HCT116 (cell line): Measurements from ENCODE around the gene MAPK8. TPM values are rescaled to one million over a fixed set of nuclear protein-coding genes. Genes with fewer than 3 reads are reported as not detected.

Source experiments
- ATAC-seq: fragments of 200-7000 bp; cut with Tn5 transposase; 2 replicates; pipeline ENCODE4 v1.9.1; 2020; ENCODE audit warnings: mild to moderate bottlenecking, moderate library complexity
- BruUV-seq: library from RNA; stranded (reverse); fragments of 400-500 nt; replicated peaks from 2 replicates; lab custom pipeline; 2021; lab: Mats Ljungman, UMichigan
- CTCF ChIA-PET: fragments of 300-600 bp; sonication (Branson Sonifier 250); formaldehyde crosslinking; loops from one replicate; lab custom pipeline; 2021; ENCODE audit warnings: antibody characterized with exemption; lab: Charles Lee
- POLR2A ChIA-PET: fragments of 300-600, 350-600 bp; sonication (Branson Sonifier 250); formaldehyde crosslinking; loops from one replicate; lab custom pipeline; 2021; ENCODE audit warnings: antibody characterized with exemption; lab: Charles Lee
- RAD21 ChIA-PET, 2 experiments: fragments of 300-600 bp; sonication (Branson Sonifier 250); formaldehyde crosslinking; loops; one replicate each; lab custom pipeline; 2023; ENCODE audit warnings: low total read pairs in 2 of 2; ENCODE audit not compliant: uncharacterized antibody in 2 of 2, unreplicated experiment in 2 of 2, low non-redundant PET in 1 of 2; lab: Charles Lee
- DNase-seq: peaks from one replicate; pipeline ENCODE4 v3.0.0-alpha.2; 2010; ENCODE audit warnings: low read depth, low spot score
- H2AFZ ChIP-seq: fragments of 200-600 bp; shearing (Covaris generic), sonication (generic); 2 replicates; pipeline ENCODE4 v1.6.1; 2017; ENCODE audit warnings: low read depth, mixed run types, mixed read lengths, antibody characterized with exemption, low read length; ENCODE audit not compliant: poor library complexity, severe bottlenecking
- H3K27ac ChIP-seq: 2 replicates; pipeline ENCODE4 v1.5.1; 2012; ENCODE audit warnings: low read depth, low read length
- H3K27me3 ChIP-seq: fragments of 200-600 bp; sonication (generic); 2 replicates; pipeline ENCODE4 v1.6.1; 2016; ENCODE audit warnings: mixed run types, low read length, mixed read lengths; ENCODE audit not compliant: insufficient read depth
- H3K36me3 ChIP-seq, 2 experiments: fragments of 200-500 bp in 1 of 2; fragments of 200-600 bp in 1 of 2; sonication (Bioruptor generic) in 1 of 2; sonication (generic) in 1 of 2; 2 replicates each; pipeline versions ENCODE4 v1.5.1 to v1.6.1; 2014 to 2016; ENCODE audit warnings: low read length in 2 of 2, inconsistent platforms in 1 of 2, mixed read lengths in 1 of 2, mixed run types in 1 of 2; ENCODE audit not compliant: insufficient read depth in 2 of 2, control insufficient read depth in 1 of 2
- H3K4me1 ChIP-seq, 2 experiments: fragments of 200-600 bp in 1 of 2; sonication (generic) in 1 of 2; 2 replicates each; pipeline versions ENCODE4 v1.5.1 to v1.6.1; 2012 to 2017; ENCODE audit warnings: low read length in 2 of 2, inconsistent platforms in 1 of 2, mild to moderate bottlenecking in 1 of 2, mixed read lengths in 1 of 2, mixed run types in 1 of 2, moderate library complexity in 1 of 2; ENCODE audit not compliant: insufficient read depth in 2 of 2, control insufficient read depth in 1 of 2
- H3K4me2 ChIP-seq: fragments of 200-600 bp; sonication (generic); 2 replicates; pipeline ENCODE4 v1.6.1; 2017; ENCODE audit warnings: mixed run types, low read length, mixed read lengths
- H3K4me3 ChIP-seq, 2 experiments: fragments of 200-600 bp in 1 of 2; sonication (generic) in 1 of 2; replicated peaks in 1 of 2; 2 replicates each; pipeline ENCODE4 v1.5.1; 2011 to 2016; ENCODE audit warnings: low read length in 2 of 2, control low read depth in 1 of 2, low read depth in 1 of 2, mild to moderate bottlenecking in 1 of 2, mixed read lengths in 1 of 2, mixed run types in 1 of 2
- H3K79me2 ChIP-seq: fragments of 200-600 bp; sonication (generic); 2 replicates; pipeline ENCODE4 v1.6.1; 2017; ENCODE audit warnings: mild to moderate bottlenecking, mixed run types, low read length, moderate library complexity, mixed read lengths; ENCODE audit not compliant: insufficient read depth
- H3K9ac ChIP-seq: fragments of 200-600 bp; sonication (generic); 2 replicates; pipeline ENCODE4 v1.6.1; 2016; ENCODE audit warnings: low read length, mixed read lengths
- H3K9me2 ChIP-seq: fragments of 200-600 bp; sonication (generic), shearing (Covaris generic); 2 replicates; pipeline ENCODE4 v1.6.1; 2017; ENCODE audit warnings: mixed run types, mild to moderate bottlenecking, moderate library complexity; ENCODE audit not compliant: insufficient read depth
- H3K9me3 ChIP-seq, 2 experiments: fragments of 200-500 bp in 1 of 2; fragments of 200-600 bp in 1 of 2; sonication (Bioruptor generic) in 1 of 2; sonication (generic) in 1 of 2; 2 replicates each; pipeline ENCODE4 v1.6.1; 2014 to 2017; ENCODE audit warnings: low read length in 2 of 2, mixed read lengths in 2 of 2, inconsistent platforms in 1 of 2, low read depth in 1 of 2, mild to moderate bottlenecking in 1 of 2, mixed run types in 1 of 2, moderate library complexity in 1 of 2; ENCODE audit not compliant: control insufficient read depth in 1 of 2, insufficient read depth in 1 of 2
- H4K20me1 ChIP-seq: fragments of 200-600 bp; sonication (generic), shearing (Covaris generic); 2 replicates; pipeline ENCODE4 v1.6.1; 2017; ENCODE audit warnings: mixed run types, mild to moderate bottlenecking, moderate library complexity; ENCODE audit not compliant: insufficient read depth
- CEBPB ChIP-seq: IDR thresholded peaks from 2 replicates; pipeline ENCODE4 v1.6.1; 2012; ENCODE audit warnings: low read depth
- ELF1 ChIP-seq: IDR thresholded peaks from 2 replicates; pipeline ENCODE4 v1.6.1; 2012; ENCODE audit warnings: low read depth, borderline replicate concordance
- EZH2 ChIP-seq: fragments of 200-600 bp; sonication (generic); IDR thresholded peaks from 2 replicates; pipeline ENCODE4 v1.6.1; 2017; ENCODE audit warnings: antibody characterized with exemption, mixed run types
- FOSL1 ChIP-seq: IDR thresholded peaks from 2 replicates; pipeline ENCODE4 v1.6.1; 2012; ENCODE audit warnings: low read depth
- JUND ChIP-seq: IDR thresholded peaks from 2 replicates; pipeline ENCODE4 v1.6.1; 2012
- REST ChIP-seq: IDR thresholded peaks from 2 replicates; pipeline ENCODE4 v1.6.1; 2012; ENCODE audit warnings: low read depth
- SIN3A ChIP-seq: IDR thresholded peaks from 2 replicates; pipeline ENCODE4 v1.6.1; 2012; ENCODE audit warnings: low read depth
- YY1 ChIP-seq: IDR thresholded peaks from 2 replicates; pipeline ENCODE4 v1.6.1; 2011; ENCODE audit warnings: low read length, low read depth, moderate library complexity, mild to moderate bottlenecking; ENCODE audit not compliant: insufficient replicate concordance; ENCODE audit errors: extremely low read depth
- ZBTB33 ChIP-seq: IDR thresholded peaks from 2 replicates; pipeline ENCODE4 v1.6.1; 2011; ENCODE audit warnings: mild to moderate bottlenecking, low read length, moderate library complexity; ENCODE audit not compliant: insufficient replicate concordance; ENCODE audit errors: extremely low read depth
- ZNF274 ChIP-seq: fragments of 200-500 bp; sonication (Bioruptor generic); IDR thresholded peaks from 2 replicates; pipeline ENCODE4 v1.6.1; 2014; ENCODE audit warnings: mild to moderate bottlenecking, low read depth, low read length, inconsistent platforms
- intact Hi-C: fragments of 100-400 bp; cut with micrococcal nuclease; formaldehyde crosslinking; loops from 2 replicates; pipeline ENCODE4 v1.10.0; 2022
- total RNA-seq: library from RNA; stranded (reverse); gene quantifications from one replicate; pipeline ENCODE4 v1.2.1, GENCODE V29; 2021; ENCODE audit not compliant: unreplicated experiment
- TF ChIP-seq, protein P1 (sequence below), 3 experiments: fragments of 200-600 bp in 1 of 3; sonication (generic) in 1 of 3; IDR thresholded peaks in 2 of 3; conservative IDR thresholded peaks in 1 of 3; 2 replicates each; pipeline ENCODE4 v1.5.1; 2012 to 2017; ENCODE audit warnings: low read depth in 2 of 3, low read length in 2 of 3, antibody characterized with exemption in 1 of 3, borderline replicate concordance in 1 of 3, control low read depth in 1 of 3, mild to moderate bottlenecking in 1 of 3, mixed read lengths in 1 of 3, mixed run types in 1 of 3, moderate library complexity in 1 of 3; ENCODE audit not compliant: insufficient read depth in 1 of 3
- TF ChIP-seq, protein P2 (sequence below): IDR thresholded peaks from 2 replicates; pipeline ENCODE4 v1.6.1; 2012

MAPK8 gene
- total RNA-seq, 1 experiment from 2014 or later, result 71.0 TPM

- TF ChIP-seq REST, result no peak
Observed at GRCh38 chr10:48398261-48398660, 91.8 kb downstream of the MAPK8 start (continued).

DNA sequence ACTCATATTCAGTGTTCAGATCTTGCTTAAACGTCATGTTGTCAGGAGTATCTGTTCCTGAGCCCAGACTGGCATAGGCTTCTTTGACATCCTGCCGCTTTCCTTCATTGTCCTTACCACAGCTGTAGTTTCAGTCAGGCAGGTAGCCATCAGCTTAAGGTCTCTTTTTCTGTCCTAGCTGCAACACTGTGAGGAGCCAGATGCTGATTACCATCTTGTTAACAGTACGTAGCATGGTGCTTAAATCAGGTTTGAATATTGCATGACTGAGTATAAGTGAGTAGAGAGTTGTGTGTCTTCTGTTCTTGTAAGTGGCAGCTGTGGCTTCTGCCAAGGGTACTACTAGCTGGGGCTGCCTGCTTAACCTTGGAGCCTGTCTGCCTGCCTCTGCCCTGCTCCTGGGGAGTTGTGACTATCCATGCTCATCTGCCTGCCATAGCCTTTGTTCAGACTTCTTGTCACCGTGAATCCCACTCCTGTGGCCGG, 92.6 kb downstream of the MAPK8 start:
- H3K9me2 ChIP-seq, result no peaks in the 10 kb centered on the region
- no peak for DNase-seq
- peaks cover 4 to 13% of the 10 kb centered on the region in 2 experiments; a peak in 2 of 4 replicates for H3K4me1 ChIP-seq
- BruUV-seq, result no TSS peak
- no peak overlapping the region for H3K4me2 ChIP-seq
- no peak overlapping the region for H3K27ac ChIP-seq
- RAD21 ChIA-PET, result no interaction called here
- no peaks in the 10 kb centered on the region for H3K27me3 ChIP-seq
- no peak for ATAC-seq
- H3K9me3 ChIP-seq, result no peaks in the 10 kb centered on the region
- peaks cover 4% of the 10 kb centered on the region; the same call in 1 of the 2 replicates for H3K79me2 ChIP-seq
- POLR2A ChIA-PET, result no interaction called here
- no peak overlapping the region for H3K4me3 ChIP-seq
- no peaks in the 10 kb centered on the region for H3K36me3 ChIP-seq
- no peak overlapping the region for H3K9ac ChIP-seq
- intact Hi-C loops, result no loop called here
- CTCF ChIA-PET, result no interaction called here
- H4K20me1 ChIP-seq, result no peaks in the 10 kb centered on the region
- H2AFZ ChIP-seq, result no peak overlapping the region
- TF ChIP-seq ELF1, result no peak
- TF ChIP-seq JUND, result no peak
- TF ChIP-seq, protein P1, sequence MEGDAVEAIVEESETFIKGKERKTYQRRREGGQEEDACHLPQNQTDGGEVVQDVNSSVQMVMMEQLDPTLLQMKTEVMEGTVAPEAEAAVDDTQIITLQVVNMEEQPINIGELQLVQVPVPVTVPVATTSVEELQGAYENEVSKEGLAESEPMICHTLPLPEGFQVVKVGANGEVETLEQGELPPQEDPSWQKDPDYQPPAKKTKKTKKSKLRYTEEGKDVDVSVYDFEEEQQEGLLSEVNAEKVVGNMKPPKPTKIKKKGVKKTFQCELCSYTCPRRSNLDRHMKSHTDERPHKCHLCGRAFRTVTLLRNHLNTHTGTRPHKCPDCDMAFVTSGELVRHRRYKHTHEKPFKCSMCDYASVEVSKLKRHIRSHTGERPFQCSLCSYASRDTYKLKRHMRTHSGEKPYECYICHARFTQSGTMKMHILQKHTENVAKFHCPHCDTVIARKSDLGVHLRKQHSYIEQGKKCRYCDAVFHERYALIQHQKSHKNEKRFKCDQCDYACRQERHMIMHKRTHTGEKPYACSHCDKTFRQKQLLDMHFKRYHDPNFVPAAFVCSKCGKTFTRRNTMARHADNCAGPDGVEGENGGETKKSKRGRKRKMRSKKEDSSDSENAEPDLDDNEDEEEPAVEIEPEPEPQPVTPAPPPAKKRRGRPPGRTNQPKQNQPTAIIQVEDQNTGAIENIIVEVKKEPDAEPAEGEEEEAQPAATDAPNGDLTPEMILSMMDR (IDR thresholded peaks at IDR 0.05 in 2 of 3, conservative IDR thresholded peaks at IDR 0.05 in 1 of 3; ENCODE audit: borderline replicate concordance in 1 of 3, insufficient read depth in 1 of 3, low read depth in 2 of 3, low read length in 2 of 3), result no peak
- TF ChIP-seq, protein P2, sequence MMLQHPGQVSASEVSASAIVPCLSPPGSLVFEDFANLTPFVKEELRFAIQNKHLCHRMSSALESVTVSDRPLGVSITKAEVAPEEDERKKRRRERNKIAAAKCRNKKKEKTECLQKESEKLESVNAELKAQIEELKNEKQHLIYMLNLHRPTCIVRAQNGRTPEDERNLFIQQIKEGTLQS, result no peak
- no peak for TF ChIP-seq YY1
- no peak for TF ChIP-seq REST
- no peak for TF ChIP-seq CEBPB
- no peak for TF ChIP-seq ZBTB33
- no peak for TF ChIP-seq SIN3A
- TF ChIP-seq EZH2, result no peak
- no peak for TF ChIP-seq FOSL1
- TF ChIP-seq ZNF274, result no peak
